GM21786 (cell line): Measurements from ENCODE around the gene DHRSX.
"Not testable (repeated sequence)": the region's sequence is repeated elsewhere in the genome, so short reads cannot be mapped to it uniquely, and the experiment has no call there.

ENCODE experiments used
- ATAC-seq: cut with Tn5 transposase; IDR thresholded peaks from one replicate; pipeline ENCODE4 v1.9.1; 2021; ENCODE audit not compliant: unreplicated experiment

Gene DHRSX

GRCh38 chrX:2360731-2361130 is 140.0 kb downstream of the DHRSX start:
- no peak for ATAC-seq

GRCh38 chrX:2359522-2359921 is 141.3 kb downstream of the DHRSX start:
- not testable (repeated sequence) for ATAC-seq

- no peak for ATAC-seq
These were observed 148.5 kb downstream of the DHRSX start for GRCh38 chrX:2351999-2352995.

GRCh38 chrX:2351321-2351720 is 149.5 kb downstream of the DHRSX start:
- ATAC-seq = no peak

GRCh38 chrX:2350703-2351102 is 150.1 kb downstream of the DHRSX start:
- ATAC-seq = not testable (repeated sequence)

- ATAC-seq = not testable (repeated sequence)
These were observed 150.7 kb downstream of the DHRSX start for GRCh38 chrX:2350036-2350435.

GRCh38 chrX:2348211-2348610 is 152.6 kb downstream of the DHRSX start:
- ATAC-seq = no peak

- no peak for ATAC-seq
These were observed 154.6 kb downstream of the DHRSX start for GRCh38 chrX:2346158-2346557.

GRCh38 chrX:2345562-2345961 is 155.2 kb downstream of the DHRSX start:
- ATAC-seq = no peak

GRCh38 chrX:2343413-2343812 is 157.4 kb downstream of the DHRSX start:
- ATAC-seq = no peak

GRCh38 chrX:2342874-2343273 is 157.9 kb downstream of the DHRSX start:
- ATAC-seq = no peak

- no peak for ATAC-seq
These were observed 158.5 kb downstream of the DHRSX start for GRCh38 chrX:2342281-2342688.

- ATAC-seq = no peak
These were observed 159.8 kb downstream of the DHRSX start for GRCh38 chrX:2340991-2341390.

- ATAC-seq = no peak
These were observed 164.6 kb downstream of the DHRSX start for GRCh38 chrX:2336181-2336580.

- no peak for ATAC-seq
These were observed 166.5 kb downstream of the DHRSX start for GRCh38 chrX:2334237-2334636.

GRCh38 chrX:2332252-2332651 is 168.5 kb downstream of the DHRSX start:
- no peak for ATAC-seq

GRCh38 chrX:2330910-2331309 is 169.9 kb downstream of the DHRSX start:
- no peak for ATAC-seq

GRCh38 chrX:2330487-2330886 is 170.3 kb downstream of the DHRSX start:
- no peak for ATAC-seq

GRCh38 chrX:2327423-2327822 is 173.4 kb downstream of the DHRSX start:
- ATAC-seq = no peak

GRCh38 chrX:2325076-2325784 is 175.5 kb downstream of the DHRSX start:
- peak; percentile 62 for ATAC-seq

GRCh38 chrX:2324151-2324550 is 176.6 kb downstream of the DHRSX start:
- no peak for ATAC-seq

GRCh38 chrX:2321411-2321810 is 179.4 kb downstream of the DHRSX start:
- no peak for ATAC-seq
